Measurements from ENCODE around the gene PALB2. TPM values are rescaled to one million over a fixed set of nuclear protein-coding genes. Genes with fewer than 3 reads are reported as not detected.

Gene PALB2
- total RNA-seq, 2 donors from 2014 or later: 8.2 to 8.7 TPM

GRCh38 chr16:23566724-23567123, 74.4 kb downstream of the PALB2 start:
- ATAC-seq (no peak), DNase-seq (no peak)
- H3K9me3 ChIP-seq (ENCODE audit: control insufficient read depth, low read length, poor library complexity, severe bottlenecking): no peaks in the 10 kb centered on the region
- H3K27ac Mint-ChIP-seq: no peak overlapping the region
- peaks cover 6% of the 10 kb centered on the region for H3K4me1 Mint-ChIP-seq
- no peak overlapping the region for H3K4me3 Mint-ChIP-seq
- H3K36me3 Mint-ChIP-seq (ENCODE audit: low read depth): peaks cover 12% of the 10 kb centered on the region
- H3K27me3 Mint-ChIP-seq: no peaks in the 10 kb centered on the region

DNA sequence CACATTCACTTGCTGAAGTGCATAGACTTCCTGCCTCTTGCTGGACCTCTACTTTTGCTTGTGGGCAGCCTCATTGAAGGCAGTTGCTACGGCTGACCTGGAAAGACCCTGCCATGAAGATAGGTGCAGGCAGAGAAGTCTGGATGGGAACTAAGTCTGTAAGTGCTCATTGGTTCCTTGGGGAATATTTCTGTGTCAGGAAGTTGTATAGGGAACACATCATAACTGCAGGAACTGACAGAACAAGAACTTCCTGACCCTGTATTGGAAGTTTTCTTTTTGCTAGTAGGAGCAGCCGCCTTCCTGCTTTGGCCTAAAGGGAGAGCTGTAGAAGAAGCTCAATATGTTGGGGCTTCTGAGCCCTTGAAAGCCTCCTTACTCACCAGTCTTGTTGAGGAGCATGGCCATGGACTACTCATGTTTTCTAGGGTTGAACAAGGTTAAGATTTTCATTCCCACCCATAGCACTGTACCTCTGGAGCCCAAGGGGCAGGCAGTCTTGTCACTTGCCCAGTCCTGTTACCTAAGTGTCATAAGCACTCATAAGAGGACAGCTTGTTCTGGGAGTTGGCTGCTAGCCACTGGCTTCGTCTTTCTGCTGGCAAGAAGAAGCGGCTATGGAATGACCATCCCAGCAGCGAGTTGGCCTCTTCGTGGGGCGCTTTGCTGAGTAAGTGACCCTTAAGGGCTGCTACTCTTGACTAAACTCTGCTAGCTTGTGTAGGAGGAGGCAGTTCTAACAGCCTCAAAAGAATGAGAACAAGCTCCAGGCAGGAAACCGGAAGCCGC, 76.3 kb downstream of the PALB2 start:
- ATAC-seq (no peak), DNase-seq (no peak)
- Mint-ChIP-seq H3K27me3 (no peaks in the 10 kb centered on the region), H3K27ac (no peak overlapping the region), H3K4me3 (no peak overlapping the region), H3K4me1 (peaks cover 10% of the 10 kb centered on the region), H3K36me3 (ENCODE audit: low read depth) (peaks cover 10% of the 10 kb centered on the region)
- no peaks in the 10 kb centered on the region for H3K9me3 ChIP-seq (ENCODE audit: control insufficient read depth, low read length, poor library complexity, severe bottlenecking)

GRCh38 chr16:23563186-23563585, 77.9 kb downstream of the PALB2 start:
- no peaks in the 10 kb centered on the region for H3K9me3 ChIP-seq (ENCODE audit: control insufficient read depth, low read length, poor library complexity, severe bottlenecking)
- H3K36me3 Mint-ChIP-seq (ENCODE audit: low read depth): peaks cover 8% of the 10 kb centered on the region
- H3K27me3 Mint-ChIP-seq: no peaks in the 10 kb centered on the region
- DNase-seq (no peak), ATAC-seq (no peak)
- no peak overlapping the region for H3K27ac Mint-ChIP-seq
- H3K4me3 Mint-ChIP-seq: no peak overlapping the region
- H3K4me1 Mint-ChIP-seq: peaks cover 12% of the 10 kb centered on the region

DNA sequence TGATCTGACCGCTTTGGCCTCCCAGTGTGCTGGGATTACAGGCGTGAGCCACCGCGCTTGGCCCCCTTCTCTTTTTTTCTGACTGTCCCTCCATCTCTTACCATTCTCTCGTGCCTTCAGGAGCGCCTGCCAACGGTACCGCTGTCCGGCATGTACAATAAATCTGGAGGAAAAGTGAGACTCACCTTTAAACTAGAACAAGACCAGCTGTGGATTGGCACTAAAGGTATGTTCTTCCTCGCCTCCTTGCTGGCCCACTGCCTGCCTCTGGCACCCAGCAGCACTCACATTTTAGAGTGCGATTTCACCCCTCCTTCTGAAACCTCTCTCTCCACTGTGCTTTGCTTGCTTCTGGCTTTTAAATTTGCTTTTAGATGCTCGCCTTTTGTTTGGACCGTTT, 78.6 kb downstream of the PALB2 start:
- no peak for DNase-seq
- Mint-ChIP-seq H3K4me3 (no peak overlapping the region), H3K36me3 (ENCODE audit: low read depth) (peaks cover 8% of the 10 kb centered on the region), H3K27ac (no peak overlapping the region), H3K27me3 (no peaks in the 10 kb centered on the region), H3K4me1 (peaks cover 12% of the 10 kb centered on the region)
- H3K9me3 ChIP-seq (ENCODE audit: control insufficient read depth, low read length, poor library complexity, severe bottlenecking): no peaks in the 10 kb centered on the region
- no peak for ATAC-seq

GRCh38 chr16:23561586-23561985, 79.5 kb downstream of the PALB2 start:
- Mint-ChIP-seq H3K4me1 (peaks cover 18% of the 10 kb centered on the region), H3K27ac (peak overlapping the region; percentile 27), H3K36me3 (ENCODE audit: low read depth) (peaks cover 8% of the 10 kb centered on the region), H3K27me3 (no peaks in the 10 kb centered on the region), H3K4me3 (no peak overlapping the region)
- DNase-seq (no peak), ATAC-seq (no peak)
- H3K9me3 ChIP-seq (ENCODE audit: control insufficient read depth, low read length, poor library complexity, severe bottlenecking): no peaks in the 10 kb centered on the region

DNA sequence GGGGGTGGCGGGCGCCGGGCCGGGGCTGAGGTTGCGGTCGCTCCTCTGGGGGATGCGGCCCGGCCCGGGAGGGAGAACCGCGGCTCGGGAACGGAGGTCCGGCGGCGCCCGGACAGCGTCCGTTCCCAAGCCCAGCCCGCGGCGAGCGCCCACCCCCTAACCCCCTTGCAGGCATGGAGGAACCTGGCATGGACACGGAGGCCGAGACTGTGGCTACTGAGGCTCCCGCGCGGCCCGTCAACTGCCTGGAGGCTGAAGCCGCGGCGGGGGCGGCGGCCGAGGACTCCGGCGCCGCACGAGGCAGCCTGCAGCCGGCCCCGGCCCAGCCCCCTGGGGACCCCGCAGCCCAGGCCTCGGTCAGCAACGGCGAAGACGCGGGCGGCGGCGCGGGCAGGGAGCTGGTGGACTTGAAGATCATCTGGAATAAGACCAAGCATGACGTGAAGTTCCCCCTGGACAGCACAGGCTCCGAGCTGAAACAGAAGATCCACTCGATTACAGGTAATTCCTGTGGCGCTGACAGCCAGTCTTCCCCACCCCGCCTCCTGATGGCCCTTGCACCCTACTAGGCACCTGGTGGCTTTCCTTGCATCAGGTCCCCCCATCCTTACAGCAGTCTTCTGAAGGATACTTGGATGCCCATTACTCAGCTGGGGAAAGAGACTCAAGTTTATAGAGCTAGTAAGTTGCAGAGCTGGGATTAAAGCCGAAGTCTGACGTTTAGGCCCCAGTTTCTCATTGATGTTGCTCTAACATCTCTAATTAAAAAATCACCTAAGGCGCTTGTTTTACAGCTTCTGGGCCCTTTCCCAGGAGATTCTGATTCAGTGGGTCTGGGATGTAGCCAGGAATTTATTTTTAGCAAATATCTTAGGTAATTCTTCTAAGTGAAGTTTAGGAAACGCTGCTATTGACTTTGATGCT, 83.1 kb downstream of the PALB2 start:
- H3K27me3 Mint-ChIP-seq: no peaks in the 10 kb centered on the region
- peak; percentile 13 for ATAC-seq
- H3K4me1 Mint-ChIP-seq: peaks cover 20% of the 10 kb centered on the region
- peak overlapping the region; percentile 94 for H3K4me3 Mint-ChIP-seq
- peak in 1 of 3 donors; percentile 14 for DNase-seq
- peak overlapping the region; percentile 95 for H3K27ac Mint-ChIP-seq
- H3K36me3 Mint-ChIP-seq (ENCODE audit: low read depth): no peaks in the 10 kb centered on the region
- no peaks in the 10 kb centered on the region for H3K9me3 ChIP-seq (ENCODE audit: control insufficient read depth, low read length, poor library complexity, severe bottlenecking)

GRCh38 chr16:23556881-23557778, 84.0 kb downstream of the PALB2 start, which contains the start of the genes EARS2 and UBFD1:
Gene EARS2, minus strand, starts transcription at chr16:23557350. Its CDS starts 7 bp downstream, at chr16:23557343.
Gene UBFD1, plus strand, starts transcription at chr16:23557727. Its CDS starts 16 bp downstream, at chr16:23557743.
- ATAC-seq: peak; percentile 90
- peak within 1 kb of the TSS; percentile 94 for H3K4me3 Mint-ChIP-seq
- H3K36me3 Mint-ChIP-seq (ENCODE audit: low read depth): no peaks in the 10 kb centered on the region

DNA sequence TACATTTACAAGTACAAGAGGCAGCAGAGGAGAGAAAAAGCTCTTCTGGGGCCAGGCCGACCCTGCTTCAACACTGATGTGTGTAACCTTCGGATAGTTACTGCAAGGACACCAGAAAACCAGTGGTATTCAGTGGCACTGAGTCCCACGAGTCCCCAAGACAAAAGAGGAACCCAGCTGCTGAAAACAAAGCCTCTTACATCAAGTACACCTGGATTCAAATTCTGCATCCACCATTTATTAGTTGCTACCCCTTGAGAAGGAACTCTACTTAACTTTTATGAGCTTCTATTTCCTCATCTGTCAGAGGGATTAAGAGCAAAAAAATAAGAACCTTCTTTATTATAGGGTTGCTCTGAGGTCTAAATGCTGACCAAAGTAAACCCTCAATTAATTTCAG, 86.6 kb downstream of the PALB2 start:
- Mint-ChIP-seq H3K4me1 (peaks cover 15% of the 10 kb centered on the region), H3K4me3 (no peak overlapping the region), H3K27me3 (no peaks in the 10 kb centered on the region), H3K27ac (no peak overlapping the region), H3K36me3 (ENCODE audit: low read depth) (peaks cover 3% of the 10 kb centered on the region)
- no peaks in the 10 kb centered on the region for H3K9me3 ChIP-seq (ENCODE audit: control insufficient read depth, low read length, poor library complexity, severe bottlenecking)
- no peak for DNase-seq
- ATAC-seq: no peak

More at GRCh38 chr16:23556881-23557778, 84.0 kb downstream of the PALB2 start, which contains the start of the genes EARS2 and UBFD1:
- H3K9me3 ChIP-seq (ENCODE audit: control insufficient read depth, low read length, poor library complexity, severe bottlenecking): no peaks in the 10 kb centered on the region
- Mint-ChIP-seq H3K27ac (peak within 1 kb of the TSS; percentile 95), H3K27me3 (no peaks in the 10 kb centered on the region), H3K4me1 (peaks cover 20% of the 10 kb centered on the region)
- peak; percentile 83 to 87 (median 85) for DNase-seq

Other genes with a start within 250 kb of the PALB2 start
- 10 to 100 TPM; 16.9 to 17.1 TPM for gene COG7, start 188.1 kb downstream of the PALB2 start, total RNA-seq
- 100 to 1,000 TPM; 116 to 117 TPM for gene GGA2, start 130.8 kb downstream of the PALB2 start, total RNA-seq
- 10 to 100 TPM; 10.0 to 13.0 TPM for gene EARS2, start 84.0 kb downstream of the PALB2 start, total RNA-seq
- 10 to 100 TPM; 37.9 to 43.3 TPM for gene UBFD1, start 83.6 kb downstream of the PALB2 start, total RNA-seq
- 10 to 100 TPM; 27.0 to 30.8 TPM for gene NDUFAB1, start 45.0 kb downstream of the PALB2 start, total RNA-seq
- gene DCTN5, start 156 bp upstream of the PALB2 start, total RNA-seq: 10 to 100 TPM; 44.5 to 65.0 TPM
- 1 to 10 TPM in 1 of 2 donors, under 1 TPM in 1; 0.60 to 1.7 TPM for gene PLK1, start 37.6 kb upstream of the PALB2 start, total RNA-seq
- gene ERN2, start 71.9 kb upstream of the PALB2 start, total RNA-seq: not detected
- gene CHP2, start 113.7 kb upstream of the PALB2 start, total RNA-seq: not detected
- gene PRKCB, start 194.7 kb upstream of the PALB2 start, total RNA-seq: 100 to 1,000 TPM; 122 to 137 TPM

Measured in T-helper 17 cell (primary cell).